Adrenal gland (tissue), 5 donors: ENCODE measurements around the gene ERCC6L.

Experiments used
- POLR2A ChIP-seq, 2 donors: fragments of 450-650 bp; IDR thresholded peaks; one replicate each; pipeline ENCODE4 v1.6.1; 2017; ENCODE audit warnings: antibody characterized with exemption in 2 of 2, mild to moderate bottlenecking in 2 of 2, moderate library complexity in 1 of 2
- TF ChIP-seq, protein P1 (sequence below), 6 experiments: fragments of 450-650 bp in 4 of 6; fragments of 200-600 bp in 2 of 6; sonication (generic) in 1 of 6; IDR thresholded peaks; 1 replicate in 5 of 6; 2 replicates in 1 of 6; pipeline versions ENCODE4 v1.5.1 to v1.8.0; 2016 to 2021; ENCODE audit warnings: antibody characterized with exemption in 6 of 6, mild to moderate bottlenecking in 2 of 6, moderate library complexity in 1 of 6
- donor health status: DM: no; HTN: no; CAD: no.

DNA sequence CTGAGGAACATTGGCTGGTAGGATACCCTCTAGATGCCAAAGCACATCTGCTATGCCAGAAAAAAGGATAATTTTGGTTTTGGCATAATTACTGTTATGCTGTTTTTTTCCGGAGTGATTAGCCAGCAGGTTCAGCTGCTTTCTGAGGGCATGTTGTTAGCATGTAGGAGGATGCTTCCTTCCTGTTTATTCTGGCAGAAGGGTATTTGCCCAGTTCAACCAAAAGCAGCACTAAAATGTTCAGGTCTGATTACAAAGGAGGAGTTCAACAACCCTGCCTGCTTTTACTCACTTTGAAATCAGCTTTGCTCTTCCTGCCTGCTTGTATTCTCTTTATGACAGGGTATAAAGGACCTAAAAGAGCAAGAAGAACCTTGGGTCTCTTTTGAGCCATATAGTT lies 21.9 kb downstream of the ERCC6L start:
- TF ChIP-seq, protein P1, sequence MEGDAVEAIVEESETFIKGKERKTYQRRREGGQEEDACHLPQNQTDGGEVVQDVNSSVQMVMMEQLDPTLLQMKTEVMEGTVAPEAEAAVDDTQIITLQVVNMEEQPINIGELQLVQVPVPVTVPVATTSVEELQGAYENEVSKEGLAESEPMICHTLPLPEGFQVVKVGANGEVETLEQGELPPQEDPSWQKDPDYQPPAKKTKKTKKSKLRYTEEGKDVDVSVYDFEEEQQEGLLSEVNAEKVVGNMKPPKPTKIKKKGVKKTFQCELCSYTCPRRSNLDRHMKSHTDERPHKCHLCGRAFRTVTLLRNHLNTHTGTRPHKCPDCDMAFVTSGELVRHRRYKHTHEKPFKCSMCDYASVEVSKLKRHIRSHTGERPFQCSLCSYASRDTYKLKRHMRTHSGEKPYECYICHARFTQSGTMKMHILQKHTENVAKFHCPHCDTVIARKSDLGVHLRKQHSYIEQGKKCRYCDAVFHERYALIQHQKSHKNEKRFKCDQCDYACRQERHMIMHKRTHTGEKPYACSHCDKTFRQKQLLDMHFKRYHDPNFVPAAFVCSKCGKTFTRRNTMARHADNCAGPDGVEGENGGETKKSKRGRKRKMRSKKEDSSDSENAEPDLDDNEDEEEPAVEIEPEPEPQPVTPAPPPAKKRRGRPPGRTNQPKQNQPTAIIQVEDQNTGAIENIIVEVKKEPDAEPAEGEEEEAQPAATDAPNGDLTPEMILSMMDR (IDR thresholded peaks at IDR 0.05), result no peak
- TF ChIP-seq POLR2A (IDR thresholded peaks at IDR 0.05), result no peak
